Astrocyte (in vitro differentiated cells and primary cell): ENCODE measurements around the gene H1-8.

ENCODE experiments used
- CTCF ChIP-seq: IDR thresholded peaks from 2 replicates; pipeline ENCODE4 v1.5.1; 2011; ENCODE audit warnings: low read depth, mild to moderate bottlenecking, inconsistent platforms, low read length, moderate library complexity; ENCODE audit not compliant: insufficient read depth
- EZH2 ChIP-seq: IDR thresholded peaks from 2 replicates; pipeline ENCODE4 v1.6.1; 2012; ENCODE audit warnings: mild to moderate bottlenecking, low read length, inconsistent platforms; ENCODE audit not compliant: insufficient read depth

- TF ChIP-seq CTCF (no peak), EZH2 (no peak)
Measured at GRCh38 chr3:129585949-129586657, 43.1 kb downstream of the H1-8 start.
